ENCODE data around the gene ZNF486. TPM values are rescaled to one million over a fixed set of nuclear protein-coding genes. Genes with fewer than 3 reads are reported as not detected.
"Not testable (repeated sequence)": the region's sequence is repeated elsewhere in the genome, so short reads cannot be mapped to it uniquely, and the experiment has no call there.

The ZNF486 gene
- total RNA-seq (14.7 and 15.8 TPM in 2 replicates), polyA plus RNA-seq (1.3 and 1.8 TPM in 2 replicates)

- Histone ChIP-seq H3K36me3 (replicated peaks; ENCODE audit: insufficient read depth, low read depth) (no peaks in the 10 kb centered on the region), H3K27me3 (no peaks in the 10 kb centered on the region), H3K4me1 (ENCODE audit: insufficient read depth) (peaks cover 8% of the 10 kb centered on the region), H3K79me2 (peaks cover 42% of the 10 kb centered on the region), H3K9me2 (replicated peaks; ENCODE audit: insufficient read depth) (no peaks in the 10 kb centered on the region), H3K4me3 (peak within 1 kb of the TSS; percentile 65), H2AFZ (peak within 1 kb of the TSS; percentile 47), H3K4me2 (peak within 1 kb of the TSS; percentile 80), H3K27ac (peak within 1 kb of the TSS; percentile 83), H3K9me3 (ENCODE audit: low read depth) (no peaks in the 10 kb centered on the region), H4K20me1 (ENCODE audit: insufficient read depth, poor library complexity, severe bottlenecking) (no peaks in the 10 kb centered on the region)
- 2% methylated on average over 25 of the region's 25 CpGs for WGBS (ENCODE audit: low lambda C conversion rate, missing lambda C conversion rate)
- DNase-seq (ENCODE audit: low spot score): peak; percentile 98
- TF ChIP-seq EZH2 (IDR thresholded peaks at IDR 0.05; ENCODE audit: borderline replicate concordance) (no peak), EZH2phosphoT487 (IDR thresholded peaks at IDR 0.05; ENCODE audit: low read depth, severe bottlenecking, unreplicated experiment) (no peak), CTCF (IDR thresholded peaks at IDR 0.05; ENCODE audit: poor library complexity) (no peak)
Observed at GRCh38 chr19:20167020-20167644, at the start of gene ZNF486. Gene ZNF486, plus strand, starts transcription at chr19:20167214. Its CDS starts 117 bp downstream, at chr19:20167331.

- H3K27ac ChIP-seq; DNase-seq (ENCODE audit: low spot score); H3K4me3 ChIP-seq; H3K27me3 ChIP-seq; H3K4me2 ChIP-seq; H2AFZ ChIP-seq; H3K36me3 ChIP-seq (replicated peaks; ENCODE audit: insufficient read depth, low read depth); H4K20me1 ChIP-seq (ENCODE audit: insufficient read depth, poor library complexity, severe bottlenecking); H3K79me2 ChIP-seq; H3K4me1 ChIP-seq (ENCODE audit: insufficient read depth); H3K9me2 ChIP-seq (replicated peaks; ENCODE audit: insufficient read depth): not testable (repeated sequence)
- WGBS (ENCODE audit: low lambda C conversion rate, missing lambda C conversion rate): 96% methylated on average over 6 of the region's 6 CpGs
- peaks cover 70% of the 10 kb centered on the region for H3K9me3 ChIP-seq (ENCODE audit: low read depth)
Observed at GRCh38 chr19:20118064-20118839, 48.8 kb upstream of the ZNF486 start.

- Histone ChIP-seq H3K79me2 (no peaks in the 10 kb centered on the region), H3K36me3 (replicated peaks; ENCODE audit: insufficient read depth, low read depth) (peaks cover 3% of the 10 kb centered on the region), H3K9me2 (replicated peaks; ENCODE audit: insufficient read depth) (no peaks in the 10 kb centered on the region), H3K4me2 (no peak overlapping the region), H4K20me1 (ENCODE audit: insufficient read depth, poor library complexity, severe bottlenecking) (no peaks in the 10 kb centered on the region), H3K9me3 (ENCODE audit: low read depth) (peaks cover 44% of the 10 kb centered on the region), H3K27ac (no peak overlapping the region), H2AFZ (no peak overlapping the region), H3K27me3 (no peaks in the 10 kb centered on the region), H3K4me1 (ENCODE audit: insufficient read depth) (no peaks in the 10 kb centered on the region), H3K4me3 (no peak overlapping the region)
- 98% methylated on average over 23 of the region's 23 CpGs for WGBS (ENCODE audit: low lambda C conversion rate, missing lambda C conversion rate)
- TF ChIP-seq EZH2 (IDR thresholded peaks at IDR 0.05; ENCODE audit: borderline replicate concordance) (no peak), EZH2phosphoT487 (IDR thresholded peaks at IDR 0.05; ENCODE audit: low read depth, severe bottlenecking, unreplicated experiment) (no peak), CTCF (IDR thresholded peaks at IDR 0.05; ENCODE audit: poor library complexity) (no peak)
- no peak for DNase-seq (ENCODE audit: low spot score)
Observed at GRCh38 chr19:20124879-20125278, 42.1 kb upstream of the ZNF486 start.

- H4K20me1 ChIP-seq (ENCODE audit: insufficient read depth, poor library complexity, severe bottlenecking); H2AFZ ChIP-seq; DNase-seq (ENCODE audit: low spot score); H3K4me2 ChIP-seq; H3K27me3 ChIP-seq; H3K79me2 ChIP-seq; H3K36me3 ChIP-seq (replicated peaks; ENCODE audit: insufficient read depth, low read depth); H3K27ac ChIP-seq; H3K4me3 ChIP-seq; H3K9me3 ChIP-seq (ENCODE audit: low read depth); H3K4me1 ChIP-seq (ENCODE audit: insufficient read depth); H3K9me2 ChIP-seq (replicated peaks; ENCODE audit: insufficient read depth): not testable (repeated sequence)
- 94% methylated on average over 2 of the region's 2 CpGs for WGBS (ENCODE audit: low lambda C conversion rate, missing lambda C conversion rate)
Observed at GRCh38 chr19:20132933-20133332, 34.1 kb upstream of the ZNF486 start.

- not testable (repeated sequence) for H3K27me3 ChIP-seq; H3K9me3 ChIP-seq (ENCODE audit: low read depth); H3K27ac ChIP-seq; H2AFZ ChIP-seq; H3K79me2 ChIP-seq; H4K20me1 ChIP-seq (ENCODE audit: insufficient read depth, poor library complexity, severe bottlenecking); H3K4me3 ChIP-seq; H3K9me2 ChIP-seq (replicated peaks; ENCODE audit: insufficient read depth); H3K36me3 ChIP-seq (replicated peaks; ENCODE audit: insufficient read depth, low read depth); H3K4me1 ChIP-seq (ENCODE audit: insufficient read depth); DNase-seq (ENCODE audit: low spot score); H3K4me2 ChIP-seq
- WGBS (ENCODE audit: low lambda C conversion rate, missing lambda C conversion rate): 70% methylated on average over 2 of the region's 29 CpGs
Observed at GRCh38 chr19:20137714-20138113, 29.3 kb upstream of the ZNF486 start.
